Suprapubic skin (tissue), 4 donors: ENCODE measurements around the gene KLHL15. TPM values are rescaled to one million over a fixed set of nuclear protein-coding genes. Genes with fewer than 3 reads are reported as not detected.
A peak's percentile ranks its signal among the peaks of the same experiment; 100 is the strongest.
"Not testable (repeated sequence)": the region's sequence is repeated elsewhere in the genome, so short reads cannot be mapped to it uniquely, and the experiment has no call there.

Experiments
- DNase-seq, 2 donors: peaks; one replicate each; pipeline ENCODE4 v3.0.0-alpha.2; 2019; ENCODE audit warnings: low spot score in 2 of 2
- H3K27ac ChIP-seq: fragments of 200-600 bp; sonication (generic); one replicate; pipeline ENCODE4 v1.5.1; 2019
- H3K27me3 ChIP-seq: fragments of 200-600 bp; sonication (generic); one replicate; pipeline ENCODE4 v1.5.1; 2019
- H3K36me3 ChIP-seq: fragments of 200-600 bp; sonication (generic); one replicate; pipeline ENCODE4 v1.5.1; 2019
- H3K4me1 ChIP-seq: fragments of 200-600 bp; sonication (generic); one replicate; pipeline ENCODE4 v1.5.1; 2019
- H3K4me3 ChIP-seq: fragments of 200-600 bp; sonication (generic); one replicate; pipeline ENCODE4 v1.5.1; 2019; ENCODE audit warnings: mild to moderate bottlenecking
- H3K9me3 ChIP-seq: fragments of 200-600 bp; sonication (generic); one replicate; pipeline ENCODE4 v1.5.1; 2019
- CTCF ChIP-seq, 2 donors: fragments of 200-600 bp in 1 of 2; fragments of 450-650 bp in 1 of 2; sonication (generic) in 1 of 2; IDR thresholded peaks; one replicate each; pipeline ENCODE4 v1.5.1; 2016 to 2019; ENCODE audit warnings: antibody characterized with exemption in 2 of 2, mild to moderate bottlenecking in 1 of 2, moderate library complexity in 1 of 2
- EP300 ChIP-seq: sonication (generic); formaldehyde crosslinking; IDR thresholded peaks from one replicate; pipeline ENCODE4 v1.6.1; 2017; ENCODE audit warnings: antibody characterized with exemption
- POLR2A ChIP-seq, 2 donors: fragments of 450-650 bp; IDR thresholded peaks; one replicate each; pipeline ENCODE4 v1.6.1; 2017; ENCODE audit warnings: antibody characterized with exemption in 2 of 2, mild to moderate bottlenecking in 2 of 2, moderate library complexity in 2 of 2
- POLR2AphosphoS5 ChIP-seq, 3 donors: sonication (generic); formaldehyde crosslinking; IDR thresholded peaks; one replicate each; pipeline ENCODE4 v1.6.1; 2017; ENCODE audit warnings: antibody characterized with exemption in 3 of 3
- WGBS: methylation state at CpG from one replicate; pipeline ENCODE4 v1.1.5; 2018; 5-methylcytosine and 5-hydroxymethylcytosine counted together
- total RNA-seq, 4 donors: library from RNA; depleted of rRNA; stranded (reverse); fragments of >200 nt; gene quantifications; one replicate each; pipeline ENCODE4 v1.1.0, GENCODE V29; 2016

KLHL15 gene
- total RNA-seq, 4 donors from 2014 or later, result 6.0 to 9.6 (median 7.4) TPM

- not testable (repeated sequence) for H3K36me3 ChIP-seq, H3K4me3 ChIP-seq, H3K27ac ChIP-seq, H3K9me3 ChIP-seq, H3K4me1 ChIP-seq, DNase-seq, H3K27me3 ChIP-seq
Observed at GRCh38 chrX:24046060-24046459, 19.1 kb upstream of the KLHL15 start.

- Histone ChIP-seq H3K27me3 (no peaks in the 10 kb centered on the region), H3K36me3 (no peaks in the 10 kb centered on the region), H3K4me1 (no peaks in the 10 kb centered on the region), H3K4me3 (no peak overlapping the region), H3K27ac (no peak overlapping the region), H3K9me3 (no peaks in the 10 kb centered on the region)
- DNase-seq, result no peak
- 76% methylated on average over 4 of the region's 4 CpGs for WGBS
- TF ChIP-seq POLR2A (IDR thresholded peaks at IDR 0.05), result no peak
- TF ChIP-seq CTCF (IDR thresholded peaks at IDR 0.05), result no peak
- TF ChIP-seq POLR2AphosphoS5 (IDR thresholded peaks at IDR 0.05), result no peak
Observed at GRCh38 chrX:24037729-24038128, 10.7 kb upstream of the KLHL15 start.

GRCh38 chrX:24034485-24034884 lies 7.5 kb upstream of the KLHL15 start:
- H3K27me3 ChIP-seq, result no peaks in the 10 kb centered on the region
- no peak overlapping the region for H3K27ac ChIP-seq
- H3K4me3 ChIP-seq, result no peak overlapping the region
- H3K4me1 ChIP-seq, result no peaks in the 10 kb centered on the region
- WGBS, result 67% methylated on average over 5 of the region's 5 CpGs
- no peak for DNase-seq
- no peaks in the 10 kb centered on the region for H3K9me3 ChIP-seq
- H3K36me3 ChIP-seq, result no peaks in the 10 kb centered on the region
- no peak for TF ChIP-seq POLR2AphosphoS5 (IDR thresholded peaks at IDR 0.05)
- TF ChIP-seq EP300, result no peak
- no peak for TF ChIP-seq POLR2A (IDR thresholded peaks at IDR 0.05)
- TF ChIP-seq CTCF (IDR thresholded peaks at IDR 0.05), result no peak

GRCh38 chrX:24030597-24030996 lies 3.6 kb upstream of the KLHL15 start:
- Histone ChIP-seq H3K9me3 (no peaks in the 10 kb centered on the region), H3K27me3 (no peaks in the 10 kb centered on the region), H3K36me3 (no peaks in the 10 kb centered on the region), H3K4me1 (no peaks in the 10 kb centered on the region), H3K27ac (no peak overlapping the region), H3K4me3 (no peak overlapping the region)
- TF ChIP-seq CTCF (IDR thresholded peaks at IDR 0.05) (no peak), EP300 (no peak), POLR2AphosphoS5 (IDR thresholded peaks at IDR 0.05) (no peak), POLR2A (IDR thresholded peaks at IDR 0.05) (no peak)
- WGBS, result 77% methylated on average over 5 of the region's 5 CpGs
- no peak for DNase-seq

- no peaks in the 10 kb centered on the region for H3K4me1 ChIP-seq
- H3K27ac ChIP-seq, result no peak overlapping the region
- H3K27me3 ChIP-seq, result no peaks in the 10 kb centered on the region
- no peak for DNase-seq
- no peaks in the 10 kb centered on the region for H3K36me3 ChIP-seq
- no peak overlapping the region for H3K4me3 ChIP-seq
- WGBS, result 79% methylated on average over 6 of the region's 6 CpGs
- no peaks in the 10 kb centered on the region for H3K9me3 ChIP-seq
- TF ChIP-seq CTCF (IDR thresholded peaks at IDR 0.05) (no peak), POLR2A (IDR thresholded peaks at IDR 0.05) (no peak), POLR2AphosphoS5 (IDR thresholded peaks at IDR 0.05) (no peak), EP300 (no peak)
Observed at GRCh38 chrX:24027985-24028384, 999 bp upstream of the KLHL15 start.

GRCh38 chrX:24026432-24026831 lies 554 bp downstream of the KLHL15 start:
- no peaks in the 10 kb centered on the region for H3K4me1 ChIP-seq
- DNase-seq, result no peak
- no peaks in the 10 kb centered on the region for H3K9me3 ChIP-seq
- no peaks in the 10 kb centered on the region for H3K36me3 ChIP-seq
- H3K4me3 ChIP-seq, result peak overlapping the region; percentile 79
- WGBS, result 30% methylated on average over 13 of the region's 13 CpGs
- H3K27ac ChIP-seq, result peak overlapping the region; percentile 98
- no peaks in the 10 kb centered on the region for H3K27me3 ChIP-seq
- no peak for TF ChIP-seq EP300
- no peak for TF ChIP-seq CTCF (IDR thresholded peaks at IDR 0.05)
- no peak for TF ChIP-seq POLR2AphosphoS5 (IDR thresholded peaks at IDR 0.05)
- no peak for TF ChIP-seq POLR2A (IDR thresholded peaks at IDR 0.05)
